ENCODE results near the gene STKLD1.

GRCh38 chr9:133415170-133415569, 39.0 kb downstream of the STKLD1 start:
- no peak for TF ChIP-seq CTCF (IDR thresholded peaks at IDR 0.05)
- TF ChIP-seq POLR2A (IDR thresholded peaks at IDR 0.05) = no peak

Measured in lower leg skin (tissue), 3 donors.